ENCODE results near the gene YARS1. TPM values are rescaled to one million over a fixed set of nuclear protein-coding genes. Genes with fewer than 3 reads are reported as not detected.

The YARS1 gene
- total and polyA plus RNA-seq, 2 of the 13 experiments (the other 11 are each of a cell fraction or from before 2014, with no cell fraction given), result 50.1 to 113 TPM

- intact Hi-C loops (cut with micrococcal nuclease; ENCODE audit: unreplicated experiment), result no loop called here
- DNase-seq (ENCODE audit: low spot score) (no peak), FAIRE-seq (no peak), ATAC-seq (no peak)
- Histone ChIP-seq H3K36me3 (replicated peaks in 1 of 2; ENCODE audit: control insufficient read depth in 1 of 2, insufficient read depth in 2 of 2, low read length in 2 of 2) (peaks cover 5 to 56% of the 10 kb centered on the region in 2 experiments; a peak in 4 of 5 replicates), H3K4me3 (replicated peaks in 1 of 3; ENCODE audit: insufficient read depth in 1 of 3, low read depth in 2 of 3, low read length in 3 of 3) (no peak overlapping the region), H3K4me1 (ENCODE audit: insufficient read depth, low read length) (no peaks in the 10 kb centered on the region), H3K4me2 (ENCODE audit: low read depth, low read length) (no peak overlapping the region), H4K20me1 (ENCODE audit: insufficient read depth, low read length) (no peaks in the 10 kb centered on the region), H3K9ac (ENCODE audit: insufficient read depth, low read depth, low read length) (no peak overlapping the region), H3K27me3 (ENCODE audit: control insufficient read depth in 1 of 2, insufficient read depth in 2 of 2, low read length in 2 of 2) (no peaks in the 10 kb centered on the region), H3K79me2 (ENCODE audit: insufficient read depth, low read length) (no peaks in the 10 kb centered on the region), H2AFZ (ENCODE audit: low read length) (no peak overlapping the region), H3K27ac (ENCODE audit: extremely low read length, insufficient read depth, low read length) (no peak overlapping the region), H3K9me3 (ENCODE audit: low read length) (no peaks in the 10 kb centered on the region)
- ChIA-PET POLR2A (no interaction called here), CTCF (ENCODE audit: low intra/inter-chr PET ratio, low total read pairs) (no interaction called here)
- TSS peak; percentile 9 for BruUV-seq (replicated peaks)
- whole genome bisulfite sequencing (ENCODE audit: low lambda C conversion rate), result 98% methylated on average over 8 of the region's 8 CpGs
- in situ Hi-C loops (cut with HindIII; ENCODE audit: extremely low pct_ligation_motif_present, low pct_unique_long_range_greater_than_20kb), result no loop called here
- TF ChIP-seq ZNF652 (CRISPR knock-in tag; IDR thresholded peaks at IDR 0.05; ENCODE audit: borderline replicate concordance, low read depth) (peak; percentile 61), ZNF616 (CRISPR knock-in tag; IDR thresholded peaks at IDR 0.05; ENCODE audit: low read depth) (no peak), ZFP1 (CRISPR knock-in tag; IDR thresholded peaks at IDR 0.05) (no peak)
Observed at GRCh38 chr1:32798679-32799416, 18.3 kb downstream of the YARS1 start.

DNA sequence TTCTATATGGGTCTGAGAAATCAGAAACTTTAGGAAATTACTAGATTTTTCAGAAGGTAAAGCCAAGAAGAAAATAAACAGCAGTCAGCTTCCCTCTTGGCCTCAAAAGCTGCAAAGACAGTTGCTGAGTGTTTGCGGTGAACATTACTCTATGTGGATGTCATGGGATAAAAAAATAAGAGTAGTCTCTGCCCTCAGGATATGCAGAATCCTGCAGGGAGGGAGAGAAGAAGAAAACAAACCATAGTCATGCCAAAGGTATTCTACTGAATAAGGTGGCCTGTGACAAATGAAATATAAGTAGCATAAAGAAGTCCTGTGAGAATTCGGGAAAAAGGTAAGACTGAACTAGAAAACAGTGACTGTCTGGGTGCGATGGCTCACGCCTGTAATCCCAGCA is 19.0 kb downstream of the YARS1 start:
- H3K9me3 ChIP-seq (ENCODE audit: low read length), result no peaks in the 10 kb centered on the region
- in situ Hi-C loops (cut with HindIII; ENCODE audit: extremely low pct_ligation_motif_present, low pct_unique_long_range_greater_than_20kb), result no loop called here
- H3K27me3 ChIP-seq (ENCODE audit: control insufficient read depth in 1 of 2, insufficient read depth in 2 of 2, low read length in 2 of 2), result no peaks in the 10 kb centered on the region
- no peak overlapping the region for H2AFZ ChIP-seq (ENCODE audit: low read length)
- H3K79me2 ChIP-seq (ENCODE audit: insufficient read depth, low read length), result no peaks in the 10 kb centered on the region
- ATAC-seq, result no peak
- H3K4me1 ChIP-seq (ENCODE audit: insufficient read depth, low read length), result no peaks in the 10 kb centered on the region
- no peak for FAIRE-seq
- intact Hi-C loops (cut with micrococcal nuclease; ENCODE audit: unreplicated experiment), result no loop called here
- ChIA-PET POLR2A (no interaction called here), CTCF (ENCODE audit: low intra/inter-chr PET ratio, low total read pairs) (no interaction called here)
- no peak overlapping the region for H3K4me3 ChIP-seq (replicated peaks in 1 of 3; ENCODE audit: insufficient read depth in 1 of 3, low read depth in 2 of 3, low read length in 3 of 3)
- 98% methylated on average over 4 of the region's 4 CpGs for WGBS (ENCODE audit: low lambda C conversion rate)
- H3K27ac ChIP-seq (ENCODE audit: extremely low read length, insufficient read depth, low read length), result no peak overlapping the region
- H3K9ac ChIP-seq (ENCODE audit: insufficient read depth, low read depth, low read length), result no peak overlapping the region
- H3K4me2 ChIP-seq (ENCODE audit: low read depth, low read length), result no peak overlapping the region
- no TSS peak for BruUV-seq (replicated peaks)
- DNase-seq (ENCODE audit: low spot score), result no peak
- H4K20me1 ChIP-seq (ENCODE audit: insufficient read depth, low read length), result no peaks in the 10 kb centered on the region
- peaks cover 5 to 62% of the 10 kb centered on the region in 2 experiments; a peak in 4 of 5 replicates for H3K36me3 ChIP-seq (replicated peaks in 1 of 2; ENCODE audit: control insufficient read depth in 1 of 2, insufficient read depth in 2 of 2, low read length in 2 of 2)
- TF ChIP-seq, protein P1, sequence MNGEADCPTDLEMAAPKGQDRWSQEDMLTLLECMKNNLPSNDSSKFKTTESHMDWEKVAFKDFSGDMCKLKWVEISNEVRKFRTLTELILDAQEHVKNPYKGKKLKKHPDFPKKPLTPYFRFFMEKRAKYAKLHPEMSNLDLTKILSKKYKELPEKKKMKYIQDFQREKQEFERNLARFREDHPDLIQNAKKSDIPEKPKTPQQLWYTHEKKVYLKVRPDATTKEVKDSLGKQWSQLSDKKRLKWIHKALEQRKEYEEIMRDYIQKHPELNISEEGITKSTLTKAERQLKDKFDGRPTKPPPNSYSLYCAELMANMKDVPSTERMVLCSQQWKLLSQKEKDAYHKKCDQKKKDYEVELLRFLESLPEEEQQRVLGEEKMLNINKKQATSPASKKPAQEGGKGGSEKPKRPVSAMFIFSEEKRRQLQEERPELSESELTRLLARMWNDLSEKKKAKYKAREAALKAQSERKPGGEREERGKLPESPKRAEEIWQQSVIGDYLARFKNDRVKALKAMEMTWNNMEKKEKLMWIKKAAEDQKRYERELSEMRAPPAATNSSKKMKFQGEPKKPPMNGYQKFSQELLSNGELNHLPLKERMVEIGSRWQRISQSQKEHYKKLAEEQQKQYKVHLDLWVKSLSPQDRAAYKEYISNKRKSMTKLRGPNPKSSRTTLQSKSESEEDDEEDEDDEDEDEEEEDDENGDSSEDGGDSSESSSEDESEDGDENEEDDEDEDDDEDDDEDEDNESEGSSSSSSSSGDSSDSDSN (CRISPR knock-in tag; IDR thresholded peaks at IDR 0.05), result no peak
- TF ChIP-seq ZNF572 (CRISPR knock-in tag; IDR thresholded peaks at IDR 0.05) (no peak), ZNF253 (CRISPR knock-in tag; IDR thresholded peaks at IDR 0.05; ENCODE audit: borderline replicate concordance) (no peak), ISL2 (CRISPR knock-in tag; IDR thresholded peaks at IDR 0.05) (no peak), ZNF276 (CRISPR knock-in tag; IDR thresholded peaks at IDR 0.05; ENCODE audit: low read depth) (no peak), ZC3H4 (CRISPR knock-in tag; IDR thresholded peaks at IDR 0.05; ENCODE audit: borderline replicate concordance) (no peak), ZNF24 (IDR thresholded peaks at IDR 0.05) (no peak), HOMEZ (CRISPR knock-in tag; IDR thresholded peaks at IDR 0.05; ENCODE audit: low read depth) (no peak), PAF1 (CRISPR knock-in tag; IDR thresholded peaks at IDR 0.05) (no peak), TP53 (CRISPR knock-in tag; conservative IDR thresholded peaks at IDR 0.05) (no peak)

Measured in HepG2 (cell line).